HepG2 (cell line): ENCODE data around the gene IGIP. TPM values are rescaled to one million over a fixed set of nuclear protein-coding genes. Genes with fewer than 3 reads are reported as not detected.

ENCODE experiments used
- ATF5 ChIP-seq: sonication (generic); formaldehyde crosslinking; IDR thresholded peaks from 2 replicates; pipeline ENCODE4 v1.4.0; 2020; ENCODE audit warnings: mild to moderate bottlenecking, low read depth, missing genetic modification reagents
- BCL6 ChIP-seq: IDR thresholded peaks from 2 replicates; pipeline ENCODE4 v1.6.1; 2016; ENCODE audit warnings: missing genetic modification reagents, missing compliant biosample characterization
- CBX1 ChIP-seq: IDR thresholded peaks from one replicate; pipeline ENCODE4 v1.6.1; 2016; ENCODE audit warnings: antibody characterized with exemption, low read depth
- CENPX ChIP-seq: sonication (generic); formaldehyde crosslinking; IDR thresholded peaks from 2 replicates; pipeline ENCODE4 v1.9.0; 2021; ENCODE audit warnings: mild to moderate bottlenecking, missing genetic modification reagents, moderate library complexity
- DMAP1 ChIP-seq: IDR thresholded peaks from 2 replicates; pipeline ENCODE4 v1.6.1; 2016
- FOXJ3 ChIP-seq: sonication (generic); formaldehyde crosslinking; IDR thresholded peaks from 2 replicates; pipeline ENCODE4 v1.4.0; 2020; ENCODE audit warnings: missing genetic modification reagents, mild to moderate bottlenecking, borderline replicate concordance
- GPN1 ChIP-seq: sonication (generic); formaldehyde crosslinking; IDR thresholded peaks from 2 replicates; pipeline ENCODE4 v1.5.1; 2020; ENCODE audit warnings: missing genetic modification reagents, borderline replicate concordance
- HIVEP1 ChIP-seq: sonication (generic); formaldehyde crosslinking; IDR thresholded peaks from 2 replicates; pipeline ENCODE4 v1.4.0; 2020; ENCODE audit warnings: mild to moderate bottlenecking, missing genetic modification reagents
- HNRNPLL ChIP-seq: fragments of 200-400 bp; formaldehyde crosslinking; IDR thresholded peaks from 2 replicates; pipeline ENCODE4 v1.6.1; 2017; ENCODE audit warnings: mild to moderate bottlenecking, low read depth, low read length; ENCODE audit not compliant: poor library complexity, severe bottlenecking
- HNRNPUL1 ChIP-seq: fragments of 200-400 bp; formaldehyde crosslinking; IDR thresholded peaks from 2 replicates; pipeline ENCODE4 v1.6.1; 2017; ENCODE audit warnings: low read depth, mild to moderate bottlenecking, low read length, moderate library complexity
- HOXD1 ChIP-seq: sonication (generic); formaldehyde crosslinking; IDR thresholded peaks from 2 replicates; pipeline ENCODE4 v1.5.0; 2020; ENCODE audit warnings: missing genetic modification reagents
- KDM1A ChIP-seq: IDR thresholded peaks from 2 replicates; pipeline ENCODE4 v1.6.1; 2016; ENCODE audit warnings: missing compliant biosample characterization
- POLR2AphosphoS5 ChIP-seq: IDR thresholded peaks from 2 replicates; pipeline ENCODE4 v1.6.1; 2012; ENCODE audit warnings: low read depth, low read length
- POLR2G ChIP-seq: fragments of 200-400 bp; formaldehyde crosslinking; IDR thresholded peaks from 2 replicates; pipeline ENCODE4 v1.6.1; 2018; ENCODE audit warnings: mild to moderate bottlenecking, low read depth, low read length, moderate library complexity
- RNF219 ChIP-seq: sonication (generic); formaldehyde crosslinking; IDR thresholded peaks from 2 replicates; pipeline ENCODE4 v1.5.0; 2020; ENCODE audit warnings: mild to moderate bottlenecking, missing genetic modification reagents
- SALL2 ChIP-seq: sonication (generic); formaldehyde crosslinking; IDR thresholded peaks from 2 replicates; pipeline ENCODE4 v1.8.1; 2023; ENCODE audit warnings: mild to moderate bottlenecking, missing genetic modification reagents, inconsistent platforms
- YY1 ChIP-seq: IDR thresholded peaks from 2 replicates; pipeline ENCODE4 v1.6.1; 2011; ENCODE audit warnings: low read length, low read depth, moderate library complexity, mild to moderate bottlenecking; ENCODE audit not compliant: insufficient read depth, insufficient replicate concordance
- ZMYM3 ChIP-seq: sonication (generic); formaldehyde crosslinking; IDR thresholded peaks from 2 replicates; pipeline ENCODE4 v1.5.1; 2020; ENCODE audit warnings: mild to moderate bottlenecking, missing genetic modification reagents
- ZNF253 ChIP-seq: sonication (generic); formaldehyde crosslinking; IDR thresholded peaks from 2 replicates; pipeline ENCODE4 v1.8.0; 2022; ENCODE audit warnings: mild to moderate bottlenecking, missing genetic modification reagents, borderline replicate concordance
- ZNF484 ChIP-seq: sonication (generic); formaldehyde crosslinking; IDR thresholded peaks from 2 replicates; pipeline ENCODE4 v1.5.1; 2020; ENCODE audit warnings: mild to moderate bottlenecking, low read depth, missing genetic modification reagents, borderline replicate concordance
- ZNF501 ChIP-seq: sonication (generic); formaldehyde crosslinking; IDR thresholded peaks from 2 replicates; pipeline ENCODE4 v1.5.1; 2020; ENCODE audit warnings: mild to moderate bottlenecking, moderate library complexity, missing genetic modification reagents
- ZNF557 ChIP-seq: sonication (generic); formaldehyde crosslinking; IDR thresholded peaks from 2 replicates; pipeline ENCODE4 v1.4.0; 2020; ENCODE audit warnings: missing genetic modification reagents
- ZNF567 ChIP-seq: sonication (generic); formaldehyde crosslinking; IDR thresholded peaks from 2 replicates; pipeline ENCODE4 v1.8.1; 2023; ENCODE audit warnings: mild to moderate bottlenecking, missing genetic modification reagents, borderline replicate concordance
- ZNF784 ChIP-seq: sonication (generic); formaldehyde crosslinking; IDR thresholded peaks from 2 replicates; pipeline ENCODE4 v1.5.1; 2020; ENCODE audit warnings: missing genetic modification reagents, mild to moderate bottlenecking, borderline replicate concordance
- ZNF83 ChIP-seq: sonication (generic); formaldehyde crosslinking; IDR thresholded peaks from 2 replicates; pipeline ENCODE4 v1.4.0; 2020; ENCODE audit warnings: missing genetic modification reagents, mild to moderate bottlenecking, borderline replicate concordance
- ZZZ3 ChIP-seq: sonication (generic); formaldehyde crosslinking; IDR thresholded peaks from 2 replicates; pipeline ENCODE4 v1.4.0; 2020; ENCODE audit warnings: missing genetic modification reagents, mild to moderate bottlenecking, borderline replicate concordance
- polyA plus RNA-seq, 8 experiments: library from polyadenylated mRNA; depleted of rRNA in 3 of 8; stranded (reverse) in 7 of 8; unstranded in 1 of 8; fragments of >200 nt; fragmentation: Illumina TruSeq in 4 of 8; extraction: Trizol in 4 of 8; gene quantifications; 2 replicates each; pipeline versions ENCODE4 v1.2.1 to v1.2.3, GENCODE V29; 2011 to 2016; ENCODE audit warnings: low read depth in 4 of 8, missing spikeins in 1 of 8, mixed read lengths in 1 of 8; ENCODE audit not compliant: insufficient read depth in 1 of 8
- total RNA-seq, 5 experiments: library from RNA; depleted of rRNA; stranded (reverse); fragments of >200 nt; fragmentation: Illumina TruSeq; extraction: Trizol; gene quantifications; 2 replicates each; pipeline ENCODE4 v1.2.3, GENCODE V29; 2016; ENCODE audit warnings: low read depth in 1 of 5
- TF ChIP-seq, protein P1 (sequence below): sonication (generic); formaldehyde crosslinking; IDR thresholded peaks from 2 replicates; pipeline ENCODE4 v1.5.0; 2020; ENCODE audit warnings: missing genetic modification reagents, mild to moderate bottlenecking, borderline replicate concordance

IGIP gene
- total and polyA plus RNA-seq, 2 of the 13 experiments (the other 11 are each of a cell fraction or from before 2014, with no cell fraction given), result 1.7 to 2.1 TPM

DNA sequence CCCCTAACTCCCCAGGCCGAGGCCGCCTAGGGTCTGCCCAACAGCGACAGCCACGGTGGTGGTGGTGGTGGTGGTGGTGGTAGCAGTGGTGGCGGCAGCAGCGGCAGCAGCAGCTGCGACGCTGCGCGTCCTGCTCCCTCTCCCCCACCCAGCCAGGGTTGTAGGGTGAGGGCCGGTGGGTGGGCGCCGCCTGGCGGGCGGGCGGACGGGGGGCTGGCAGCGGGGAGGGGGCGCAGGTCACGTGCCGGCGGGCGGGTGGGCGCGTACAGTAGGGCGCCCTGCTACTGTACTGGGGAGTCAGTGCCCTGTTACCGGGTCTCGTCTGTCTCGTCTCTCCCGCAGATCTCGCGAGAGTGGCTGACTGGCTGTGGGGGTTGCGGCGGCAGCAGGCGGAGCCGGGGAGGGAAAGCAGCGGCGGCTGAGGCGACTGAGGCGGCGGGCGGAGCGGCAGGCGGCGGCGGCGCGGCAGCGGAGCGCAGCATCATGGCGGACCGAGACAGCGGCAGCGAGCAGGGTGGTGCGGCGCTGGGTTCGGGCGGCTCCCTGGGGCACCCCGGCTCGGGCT, 12.0 kb upstream of the IGIP start, which contains the start of gene PURA (continued):
- peak; percentile 89 for TF ChIP-seq YY1
- TF ChIP-seq ZNF557 (CRISPR knock-in tag), result no peak
- TF ChIP-seq HNRNPLL, result no peak
- TF ChIP-seq, protein P1, sequence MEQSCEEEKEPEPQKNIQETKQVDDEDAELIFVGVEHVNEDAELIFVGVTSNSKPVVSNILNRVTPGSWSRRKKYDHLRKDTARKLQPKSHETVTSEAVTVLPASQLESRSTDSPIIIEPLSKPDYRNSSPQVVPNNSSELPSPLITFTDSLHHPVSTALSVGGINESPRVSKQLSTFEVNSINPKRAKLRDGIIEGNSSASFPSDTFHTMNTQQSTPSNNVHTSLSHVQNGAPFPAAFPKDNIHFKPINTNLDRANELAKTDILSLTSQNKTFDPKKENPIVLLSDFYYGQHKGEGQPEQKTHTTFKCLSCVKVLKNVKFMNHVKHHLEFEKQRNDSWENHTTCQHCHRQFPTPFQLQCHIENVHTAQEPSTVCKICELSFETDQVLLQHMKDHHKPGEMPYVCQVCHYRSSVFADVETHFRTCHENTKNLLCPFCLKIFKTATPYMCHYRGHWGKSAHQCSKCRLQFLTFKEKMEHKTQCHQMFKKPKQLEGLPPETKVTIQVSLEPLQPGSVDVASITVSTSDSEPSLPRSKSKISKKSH (CRISPR knock-in tag), result peak; percentile 65; the same call in 1 of the 2 replicates
- 0 out of 2 replicates have a peak, but pooled peaks have one; percentile 50 for TF ChIP-seq ZZZ3 (CRISPR knock-in tag)
- TF ChIP-seq ZNF567 (CRISPR knock-in tag), result no peak
- TF ChIP-seq CBX1, result no peak
- TF ChIP-seq ZMYM3 (CRISPR knock-in tag), result no peak
- no peak for TF ChIP-seq HNRNPUL1
- no peak for TF ChIP-seq ZNF83
- no peak for TF ChIP-seq ZNF253 (CRISPR knock-in tag)
- no peak for TF ChIP-seq ZNF784 (CRISPR knock-in tag)
- no peak for TF ChIP-seq SALL2 (CRISPR knock-in tag)
- TF ChIP-seq POLR2AphosphoS5, result peak; percentile 73
- no peak for TF ChIP-seq ZNF501
- TF ChIP-seq ATF5, result no peak
- no peak for TF ChIP-seq FOXJ3 (CRISPR knock-in tag)
- TF ChIP-seq HIVEP1 (CRISPR knock-in tag), result no peak
- TF ChIP-seq BCL6 (CRISPR knock-in tag), result 0 out of 2 replicates have a peak, but pooled peaks have one; percentile 5
- no peak for TF ChIP-seq CENPX (CRISPR knock-in tag)
- TF ChIP-seq KDM1A (CRISPR knock-in tag), result no peak
- TF ChIP-seq HOXD1, result no peak
- no peak for TF ChIP-seq RNF219 (CRISPR knock-in tag)
- TF ChIP-seq ZNF484 (CRISPR knock-in tag), result no peak
- TF ChIP-seq GPN1, result no peak
- TF ChIP-seq POLR2G, result peak; percentile 84
- no peak for TF ChIP-seq DMAP1
